Measurements from ENCODE around the gene RNU7-1.
A peak's percentile ranks its signal among the peaks of the same experiment; 100 is the strongest.

The RNU7-1 gene

GRCh38 chr12:6946033-6946919, 2.7 kb downstream of the RNU7-1 start:
- peaks cover 38% of the 10 kb centered on the region for H3K4me1 ChIP-seq (ENCODE audit: low read length)
- H3K27me3 ChIP-seq (replicated peaks; ENCODE audit: insufficient read depth, low read length) = no peaks in the 10 kb centered on the region
- no peaks in the 10 kb centered on the region for H4K20me1 ChIP-seq (ENCODE audit: insufficient read depth, low read length)
- no peaks in the 10 kb centered on the region for H3K9me3 ChIP-seq (replicated peaks; ENCODE audit: insufficient read depth, low read length)
- peaks cover 64% of the 10 kb centered on the region for H3F3A ChIP-seq (ENCODE audit: insufficient read depth, low read length)
- H3K9ac ChIP-seq (ENCODE audit: low read length) = peak overlapping the region; percentile 87
- no peaks in the 10 kb centered on the region for H3K36me3 ChIP-seq (replicated peaks; ENCODE audit: insufficient read depth, low read length)
- TF ChIP-seq CTCF (IDR thresholded peaks at IDR 0.05; ENCODE audit: low read length) (no peak), EZH2 (optimal IDR thresholded peaks at IDR 0.05; ENCODE audit: low read depth, low read length) (no peak), EZH2phosphoT487 (IDR thresholded peaks at IDR 0.05; ENCODE audit: low read length) (no peak)
- H3K4me3 ChIP-seq (ENCODE audit: low read length) = peak overlapping the region; percentile 90
- peak; percentile 84 for DNase-seq
- H3K79me2 ChIP-seq (ENCODE audit: low read length) = peaks cover 24% of the 10 kb centered on the region
- H3K9me2 ChIP-seq (replicated peaks; ENCODE audit: insufficient read depth, low read length) = no peaks in the 10 kb centered on the region
- H2AFZ ChIP-seq (ENCODE audit: low read length) = peak overlapping the region; percentile 28; the same call in 1 of the 2 replicates
- H3K27ac ChIP-seq (ENCODE audit: low read length) = peak overlapping the region; percentile 93
- H3K4me2 ChIP-seq (ENCODE audit: low read depth, low read length) = peak overlapping the region; percentile 84

- H3K27ac ChIP-seq (ENCODE audit: low read length) = peak overlapping the region; percentile 93; the same call in 1 of the 2 replicates
Measured at GRCh38 chr12:6946920-6947374, 3.3 kb downstream of the RNU7-1 start.

GRCh38 chr12:6947615-6948014, 4.0 kb downstream of the RNU7-1 start:
- no peak for DNase-seq
- no peaks in the 10 kb centered on the region for H4K20me1 ChIP-seq (ENCODE audit: insufficient read depth, low read length)
- H2AFZ ChIP-seq (ENCODE audit: low read length) = no peak overlapping the region
- peaks cover 78% of the 10 kb centered on the region for H3F3A ChIP-seq (ENCODE audit: insufficient read depth, low read length)
- no peak overlapping the region for H3K4me3 ChIP-seq (ENCODE audit: low read length)
- no peak overlapping the region for H3K27ac ChIP-seq (ENCODE audit: low read length)
- no peak overlapping the region for H3K9ac ChIP-seq (ENCODE audit: low read length)
- H3K79me2 ChIP-seq (ENCODE audit: low read length) = peaks cover 37% of the 10 kb centered on the region
- no peak for TF ChIP-seq EZH2 (optimal IDR thresholded peaks at IDR 0.05; ENCODE audit: low read depth, low read length)
- TF ChIP-seq CTCF (IDR thresholded peaks at IDR 0.05; ENCODE audit: low read length) = no peak
- TF ChIP-seq EZH2phosphoT487 (IDR thresholded peaks at IDR 0.05; ENCODE audit: low read length) = no peak
- no peaks in the 10 kb centered on the region for H3K36me3 ChIP-seq (replicated peaks; ENCODE audit: insufficient read depth, low read length)
- H3K9me3 ChIP-seq (replicated peaks; ENCODE audit: insufficient read depth, low read length) = no peaks in the 10 kb centered on the region
- no peak overlapping the region for H3K4me2 ChIP-seq (ENCODE audit: low read depth, low read length)
- no peaks in the 10 kb centered on the region for H3K27me3 ChIP-seq (replicated peaks; ENCODE audit: insufficient read depth, low read length)
- H3K4me1 ChIP-seq (ENCODE audit: low read length) = peaks cover 41% of the 10 kb centered on the region
- no peaks in the 10 kb centered on the region for H3K9me2 ChIP-seq (replicated peaks; ENCODE audit: insufficient read depth, low read length)

More at GRCh38 chr12:6946920-6947374, 3.3 kb downstream of the RNU7-1 start:
- no peaks in the 10 kb centered on the region for H4K20me1 ChIP-seq (ENCODE audit: insufficient read depth, low read length)
- peaks cover 71% of the 10 kb centered on the region for H3F3A ChIP-seq (ENCODE audit: insufficient read depth, low read length)
- H3K79me2 ChIP-seq (ENCODE audit: low read length) = peaks cover 30% of the 10 kb centered on the region
- H3K4me3 ChIP-seq (ENCODE audit: low read length) = peak overlapping the region; percentile 90
- H3K4me2 ChIP-seq (ENCODE audit: low read depth, low read length) = peak overlapping the region; percentile 84
- peak overlapping the region; percentile 87; the same call in 1 of the 2 replicates for H3K9ac ChIP-seq (ENCODE audit: low read length)
- no peak for DNase-seq
- H2AFZ ChIP-seq (ENCODE audit: low read length) = peak overlapping the region; percentile 28; the same call in 1 of the 2 replicates
- TF ChIP-seq EZH2 (optimal IDR thresholded peaks at IDR 0.05; ENCODE audit: low read depth, low read length) (no peak), CTCF (IDR thresholded peaks at IDR 0.05; ENCODE audit: low read length) (no peak), EZH2phosphoT487 (IDR thresholded peaks at IDR 0.05; ENCODE audit: low read length) (no peak)
- H3K36me3 ChIP-seq (replicated peaks; ENCODE audit: insufficient read depth, low read length) = no peaks in the 10 kb centered on the region
- no peaks in the 10 kb centered on the region for H3K27me3 ChIP-seq (replicated peaks; ENCODE audit: insufficient read depth, low read length)
- H3K9me3 ChIP-seq (replicated peaks; ENCODE audit: insufficient read depth, low read length) = no peaks in the 10 kb centered on the region
- no peaks in the 10 kb centered on the region for H3K9me2 ChIP-seq (replicated peaks; ENCODE audit: insufficient read depth, low read length)
- H3K4me1 ChIP-seq (ENCODE audit: low read length) = peaks cover 38% of the 10 kb centered on the region
